Thoracic aorta (tissue), 2 donors: ENCODE data around the gene CD1C. TPM values are rescaled to one million over a fixed set of nuclear protein-coding genes. Genes with fewer than 3 reads are reported as not detected.
"Not testable (repeated sequence)": the region's sequence is repeated elsewhere in the genome, so short reads cannot be mapped to it uniquely, and the experiment has no call there.

Source experiments
- ATAC-seq: fragments of 150-250 bp; one replicate; pipeline ENCODE4 v1.8.0; 2017; ENCODE audit warnings: low read depth; ENCODE audit not compliant: insufficient number of reproducible peaks, low FRiP score
- DNase-seq: peaks from one replicate; pipeline ENCODE4 v3.0.0-alpha.2; 2020; ENCODE audit warnings: low spot score
- H3K27ac ChIP-seq, 2 donors: fragments of 200-600 bp; sonication (generic); 1 replicate in 1 of 2; 2 replicates in 1 of 2; pipeline ENCODE4 v1.5.1; 2016; ENCODE audit warnings: mild to moderate bottlenecking in 2 of 2, moderate library complexity in 2 of 2
- H3K27me3 ChIP-seq: fragments of 200-600 bp; sonication (generic); replicated peaks from 2 replicates; pipeline ENCODE4 v1.6.0; 2016; ENCODE audit warnings: mild to moderate bottlenecking; ENCODE audit not compliant: insufficient read depth
- H3K36me3 ChIP-seq: fragments of 200-600 bp; sonication (generic); one replicate; pipeline ENCODE4 v1.5.1; 2016
- H3K4me1 ChIP-seq, 2 donors: fragments of 200-600 bp; sonication (generic); 1 replicate in 1 of 2; 2 replicates in 1 of 2; pipeline versions ENCODE4 v1.5.1 to v1.6.0; 2016; ENCODE audit warnings: low read depth in 2 of 2, mild to moderate bottlenecking in 1 of 2; ENCODE audit not compliant: control insufficient read depth in 1 of 2
- H3K4me3 ChIP-seq: fragments of 200-600 bp; sonication (generic); 2 replicates; pipeline ENCODE4 v1.5.1; 2016; ENCODE audit warnings: mild to moderate bottlenecking
- H3K9me3 ChIP-seq: fragments of 200-600 bp; sonication (generic); 2 replicates; pipeline ENCODE4 v1.5.1; 2016
- CTCF ChIP-seq: fragments of 200-600 bp; sonication (generic); IDR thresholded peaks from one replicate; pipeline ENCODE4 v1.5.1; 2019; ENCODE audit warnings: antibody characterized with exemption
- total RNA-seq, 2 donors: library from RNA; depleted of rRNA; stranded (reverse); fragments of >200 nt; gene quantifications; one replicate each; pipeline versions ENCODE4 v1.1.0 to v1.2.3, GENCODE V29; 2016

CD1C gene
- total RNA-seq, 2 donors from 2014 or later: not detected

GRCh38 chr1:158251163-158251562 lies 38.6 kb upstream of the CD1C start:
- Histone ChIP-seq H3K36me3 (no peaks in the 10 kb centered on the region), H3K27ac (no peak overlapping the region), H3K9me3 (no peaks in the 10 kb centered on the region), H3K4me3 (no peak overlapping the region), H3K4me1 (peaks cover 0 to 6% of the 10 kb centered on the region in 2 donors), H3K27me3 (no peaks in the 10 kb centered on the region)
- TF ChIP-seq CTCF: no peak
- DNase-seq (no peak), ATAC-seq (no peak)

GRCh38 chr1:158255656-158256055 lies 34.1 kb upstream of the CD1C start:
- DNase-seq: no peak
- no peaks in the 10 kb centered on the region for H3K9me3 ChIP-seq
- H3K27ac ChIP-seq: no peak overlapping the region
- no peak for TF ChIP-seq CTCF
- no peak for ATAC-seq
- H3K27me3 ChIP-seq: no peaks in the 10 kb centered on the region
- H3K4me3 ChIP-seq: no peak overlapping the region
- H3K36me3 ChIP-seq: no peaks in the 10 kb centered on the region
- H3K4me1 ChIP-seq: no peaks in the 10 kb centered on the region

- H3K4me3 ChIP-seq, H3K27ac ChIP-seq, H3K9me3 ChIP-seq, ATAC-seq, DNase-seq, H3K4me1 ChIP-seq, H3K27me3 ChIP-seq, H3K36me3 ChIP-seq: not testable (repeated sequence)
These were observed 33.0 kb upstream of the CD1C start for GRCh38 chr1:158256747-158257146.

- H3K27me3 ChIP-seq: no peaks in the 10 kb centered on the region
- ATAC-seq: no peak
- no peak overlapping the region for H3K27ac ChIP-seq
- no peaks in the 10 kb centered on the region for H3K36me3 ChIP-seq
- no peaks in the 10 kb centered on the region for H3K9me3 ChIP-seq
- DNase-seq: no peak
- H3K4me3 ChIP-seq: no peak overlapping the region
- TF ChIP-seq CTCF: no peak
- no peaks in the 10 kb centered on the region for H3K4me1 ChIP-seq
These were observed 31.8 kb upstream of the CD1C start for GRCh38 chr1:158257888-158258287.

- Histone ChIP-seq H3K4me1 (no peaks in the 10 kb centered on the region), H3K27me3 (no peaks in the 10 kb centered on the region), H3K36me3 (no peaks in the 10 kb centered on the region), H3K27ac (no peak overlapping the region), H3K4me3 (no peak overlapping the region), H3K9me3 (no peaks in the 10 kb centered on the region)
- no peak for TF ChIP-seq CTCF
- DNase-seq (no peak), ATAC-seq (no peak)
These were observed 30.6 kb upstream of the CD1C start for GRCh38 chr1:158259117-158259516.

GRCh38 chr1:158272681-158273080 lies 17.0 kb upstream of the CD1C start:
- no peak overlapping the region for H3K27ac ChIP-seq
- H3K36me3 ChIP-seq: no peaks in the 10 kb centered on the region
- no peak for TF ChIP-seq CTCF
- no peaks in the 10 kb centered on the region for H3K27me3 ChIP-seq
- H3K4me1 ChIP-seq: no peaks in the 10 kb centered on the region
- H3K4me3 ChIP-seq: no peak overlapping the region
- DNase-seq (no peak), ATAC-seq (no peak)
- H3K9me3 ChIP-seq: no peaks in the 10 kb centered on the region
